A673 (cell line): ENCODE measurements around the gene CAP1. TPM values are rescaled to one million over a fixed set of nuclear protein-coding genes. Genes with fewer than 3 reads are reported as not detected.

ENCODE experiments used
- BruUV-seq: library from RNA; stranded (reverse); fragments of 400-500 nt; replicated peaks from 2 replicates; lab custom pipeline; 2021; lab: Mats Ljungman, UMichigan
- CTCF ChIA-PET: fragments of 300-600 bp; sonication (Branson Sonifier 250); formaldehyde crosslinking; loops from one replicate; lab custom pipeline; 2022; ENCODE audit warnings: antibody characterized with exemption; lab: Charles Lee
- POLR2A ChIA-PET: fragments of 300-600 bp; sonication (Branson Sonifier 250); formaldehyde crosslinking; loops from one replicate; lab custom pipeline; 2022; ENCODE audit warnings: antibody characterized with exemption; ENCODE audit not compliant: low non-redundant PET; lab: Charles Lee
- DNase-seq: peaks from one replicate; pipeline ENCODE4 v3.0.0-alpha.2; 2015; ENCODE audit warnings: low spot score
- H3K27ac ChIP-seq: fragments of 200-600 bp; sonication (generic); 2 replicates; pipeline ENCODE4 v1.5.1; 2016; ENCODE audit warnings: mixed run types, low read depth, mild to moderate bottlenecking, mixed read lengths, antibody characterized with exemption, low read length; ENCODE audit not compliant: poor library complexity, severe bottlenecking
- H3K27me3 ChIP-seq: fragments of 200-600 bp; sonication (generic); replicated peaks from 2 replicates; pipeline ENCODE4 v1.6.1; 2017; ENCODE audit warnings: mixed run types, low read depth, mild to moderate bottlenecking, mixed read lengths, antibody characterized with exemption, low read length; ENCODE audit not compliant: insufficient read depth, poor library complexity
- H3K36me3 ChIP-seq: fragments of 200-600 bp; sonication (generic); 2 replicates; pipeline ENCODE4 v1.6.1; 2016; ENCODE audit warnings: mixed run types, mild to moderate bottlenecking, mixed read lengths, antibody characterized with exemption, low read length; ENCODE audit not compliant: insufficient read depth, poor library complexity, severe bottlenecking
- H3K4me1 ChIP-seq: fragments of 200-600 bp; sonication (generic); 2 replicates; pipeline ENCODE4 v1.6.1; 2017; ENCODE audit warnings: mixed run types, mild to moderate bottlenecking, mixed read lengths, antibody characterized with exemption, low read length; ENCODE audit not compliant: insufficient read depth, poor library complexity, severe bottlenecking
- H3K4me3 ChIP-seq: fragments of 200-600 bp; sonication (generic); 2 replicates; pipeline ENCODE4 v1.5.1; 2016; ENCODE audit warnings: low read depth, mixed run types, mild to moderate bottlenecking, mixed read lengths, low read length; ENCODE audit not compliant: poor library complexity, severe bottlenecking
- H3K9me3 ChIP-seq: fragments of 200-600 bp; sonication (generic); 2 replicates; pipeline ENCODE4 v1.6.1; 2016; ENCODE audit warnings: mixed run types, low read depth, mild to moderate bottlenecking, mixed read lengths, antibody characterized with exemption, low read length; ENCODE audit not compliant: poor library complexity, severe bottlenecking
- CTCF ChIP-seq: fragments of 300-800, 200-600 bp; sonication (generic); conservative IDR thresholded peaks from 2 replicates; pipeline ENCODE4 v1.5.1; 2017; ENCODE audit warnings: low read depth, mild to moderate bottlenecking, antibody characterized with exemption, low read length, moderate library complexity, mixed read lengths
- EZH2 ChIP-seq: fragments of 200-600 bp; sonication (generic); IDR thresholded peaks from 2 replicates; pipeline ENCODE4 v1.6.1; 2017; ENCODE audit warnings: borderline replicate concordance, low read depth, mild to moderate bottlenecking, mixed read lengths, antibody characterized with exemption, low read length; ENCODE audit not compliant: poor library complexity, severe bottlenecking
- intact Hi-C: fragments of 100-400 bp; cut with micrococcal nuclease; formaldehyde crosslinking; loops from one replicate; pipeline ENCODE4 v1.10.0; 2022; ENCODE audit not compliant: unreplicated experiment
- total RNA-seq: library from RNA; stranded (reverse); gene quantifications from 2 replicates; pipeline ENCODE4 v1.2.3, GENCODE V29; 2021

Gene CAP1
- total RNA-seq, 1 experiment from 2014 or later, result 285 TPM

GRCh38 chr1:40044110-40044509 is 3.6 kb downstream of the CAP1 start:
- TF ChIP-seq EZH2 (no peak), CTCF (no peak)

GRCh38 chr1:40045182-40045581 is 4.7 kb downstream of the CAP1 start:
- ChIA-PET POLR2A (no interaction called here), CTCF (no interaction called here)
- Histone ChIP-seq H3K27me3 (no peaks in the 10 kb centered on the region), H3K27ac (no peak overlapping the region), H3K4me3 (no peak overlapping the region), H3K4me1 (peaks cover 14% of the 10 kb centered on the region), H3K9me3 (no peaks in the 10 kb centered on the region), H3K36me3 (peaks cover 4% of the 10 kb centered on the region)
- no peak for DNase-seq
- intact Hi-C loops, result no loop called here
- TF ChIP-seq CTCF, result no peak
- no peak for TF ChIP-seq EZH2
- no TSS peak for BruUV-seq

More at GRCh38 chr1:40044110-40044509, 3.6 kb downstream of the CAP1 start:
- ChIA-PET POLR2A (no interaction called here), CTCF (no interaction called here)
- H3K36me3 ChIP-seq, result no peaks in the 10 kb centered on the region
- peaks cover 8% of the 10 kb centered on the region for H3K4me1 ChIP-seq
- no peak overlapping the region for H3K27ac ChIP-seq
- H3K27me3 ChIP-seq, result no peaks in the 10 kb centered on the region
- no peak for DNase-seq
- no TSS peak for BruUV-seq
- intact Hi-C loops, result no loop called here
- no peak overlapping the region for H3K4me3 ChIP-seq
- no peaks in the 10 kb centered on the region for H3K9me3 ChIP-seq

GRCh38 chr1:40045766-40046165 is 5.2 kb downstream of the CAP1 start:
- POLR2A ChIA-PET, result no interaction called here

More at GRCh38 chr1:40045766-40046165, 5.2 kb downstream of the CAP1 start:
- no peaks in the 10 kb centered on the region for H3K27me3 ChIP-seq
- no peak overlapping the region for H3K4me3 ChIP-seq
- TF ChIP-seq EZH2 (no peak), CTCF (no peak)
- peaks cover 14% of the 10 kb centered on the region for H3K4me1 ChIP-seq
- DNase-seq, result no peak
- H3K27ac ChIP-seq, result no peak overlapping the region
- BruUV-seq, result no TSS peak
- H3K9me3 ChIP-seq, result no peaks in the 10 kb centered on the region
- CTCF ChIA-PET, result no interaction called here
- H3K36me3 ChIP-seq, result peaks cover 4% of the 10 kb centered on the region
- intact Hi-C loops, result no loop called here
